DOHH2 (cell line): ENCODE results near the gene SLC6A17.

Source experiments
- H3F3A ChIP-seq: fragments of 200-600 bp; sonication (generic), shearing (Covaris generic); 2 replicates; pipeline ENCODE4 v1.6.0; 2016; ENCODE audit warnings: antibody characterized with exemption, mild to moderate bottlenecking; ENCODE audit not compliant: control insufficient read depth, insufficient read depth
- H3K27ac ChIP-seq: fragments of 200-600 bp; sonication (generic); 2 replicates; pipeline ENCODE4 v1.5.1; 2014; ENCODE audit warnings: low read depth, mild to moderate bottlenecking, low read length, moderate library complexity
- H3K27me3 ChIP-seq: fragments of 200-600 bp; sonication (generic); 2 replicates; pipeline ENCODE4 v1.6.1; 2014; ENCODE audit warnings: mild to moderate bottlenecking, low read length, mixed read lengths; ENCODE audit not compliant: control insufficient read depth
- H3K36me3 ChIP-seq: fragments of 200-600 bp; sonication (generic); 2 replicates; pipeline ENCODE4 v1.6.1; 2014; ENCODE audit warnings: mild to moderate bottlenecking, low read length, moderate library complexity, mixed read lengths; ENCODE audit not compliant: control insufficient read depth
- H3K4me1 ChIP-seq: fragments of 200-600 bp; sonication (generic); 2 replicates; pipeline ENCODE4 v1.6.1; 2014; ENCODE audit warnings: mild to moderate bottlenecking, low read length, mixed read lengths; ENCODE audit not compliant: control insufficient read depth
- H3K4me2 ChIP-seq: fragments of 200-600 bp; sonication (generic); 2 replicates; pipeline ENCODE4 v1.6.0; 2014; ENCODE audit warnings: mild to moderate bottlenecking, low read length, moderate library complexity
- H3K4me3 ChIP-seq: fragments of 200-600 bp; sonication (generic); 2 replicates; pipeline ENCODE4 v1.5.1; 2014; ENCODE audit warnings: mild to moderate bottlenecking, low read length, mixed read lengths
- H3K79me2 ChIP-seq: fragments of 200-600 bp; sonication (generic); 2 replicates; pipeline ENCODE4 v1.6.1; 2014; ENCODE audit warnings: mild to moderate bottlenecking, low read length, mixed read lengths; ENCODE audit not compliant: control insufficient read depth
- H3K9me2 ChIP-seq: fragments of 200-600 bp; sonication (generic); replicated peaks from 2 replicates; pipeline ENCODE4 v1.6.1; 2014; ENCODE audit warnings: mild to moderate bottlenecking, low read length, mixed read lengths; ENCODE audit not compliant: control insufficient read depth
- H3K9me3 ChIP-seq: fragments of 200-600 bp; sonication (generic); 2 replicates; pipeline ENCODE4 v1.6.1; 2014; ENCODE audit warnings: antibody characterized with exemption, low read length, mixed read lengths; ENCODE audit not compliant: control insufficient read depth, insufficient read depth
- H4K20me1 ChIP-seq: fragments of 200-600 bp; sonication (generic); 2 replicates; pipeline ENCODE4 v1.6.0; 2014; ENCODE audit warnings: low read depth, mild to moderate bottlenecking, antibody characterized with exemption, low read length, moderate library complexity; ENCODE audit not compliant: control insufficient read depth, insufficient read depth
- CTCF ChIP-seq: fragments of 200-600 bp; sonication (generic); IDR thresholded peaks from one replicate; pipeline ENCODE4 v1.5.1; 2014; ENCODE audit warnings: antibody characterized with exemption, mild to moderate bottlenecking, low read depth, low read length; ENCODE audit not compliant: poor library complexity, severe bottlenecking
- EZH2phosphoT487 ChIP-seq: fragments of 200-600 bp; sonication (generic); IDR thresholded peaks from 2 replicates; pipeline ENCODE4 v1.6.1; 2017; ENCODE audit warnings: borderline replicate concordance, mild to moderate bottlenecking, antibody characterized with exemption, low read length, moderate library complexity, mixed read lengths

SLC6A17 gene

GRCh38 chr1:110152133-110152785, 2.0 kb downstream of the SLC6A17 start:
- Histone ChIP-seq H3K9me2 (no peaks in the 10 kb centered on the region), H3K4me1 (no peaks in the 10 kb centered on the region), H3K27me3 (peaks cover 29% of the 10 kb centered on the region), H3K79me2 (no peaks in the 10 kb centered on the region), H3K9me3 (no peaks in the 10 kb centered on the region), H3K4me2 (no peak overlapping the region), H4K20me1 (no peaks in the 10 kb centered on the region), H3F3A (no peaks in the 10 kb centered on the region), H3K4me3 (no peak overlapping the region), H3K27ac (no peak overlapping the region), H3K36me3 (no peaks in the 10 kb centered on the region)
- TF ChIP-seq EZH2phosphoT487, result no peak
- no peak for TF ChIP-seq CTCF

GRCh38 chr1:110153407-110153950, 3.2 kb downstream of the SLC6A17 start:
- H4K20me1 ChIP-seq, result no peaks in the 10 kb centered on the region
- H3K36me3 ChIP-seq, result no peaks in the 10 kb centered on the region
- no peak overlapping the region for H3K4me2 ChIP-seq
- no peaks in the 10 kb centered on the region for H3K9me3 ChIP-seq
- TF ChIP-seq CTCF, result no peak
- TF ChIP-seq EZH2phosphoT487, result no peak
- H3K79me2 ChIP-seq, result no peaks in the 10 kb centered on the region
- H3K4me1 ChIP-seq, result no peaks in the 10 kb centered on the region
- no peak overlapping the region for H3K4me3 ChIP-seq
- no peaks in the 10 kb centered on the region for H3K9me2 ChIP-seq
- H3K27ac ChIP-seq, result no peak overlapping the region
- H3K27me3 ChIP-seq, result peaks cover 20% of the 10 kb centered on the region
- no peaks in the 10 kb centered on the region for H3F3A ChIP-seq

GRCh38 chr1:110155878-110156522, 5.7 kb downstream of the SLC6A17 start:
- Histone ChIP-seq H3F3A (no peaks in the 10 kb centered on the region), H4K20me1 (no peaks in the 10 kb centered on the region), H3K27ac (no peak overlapping the region), H3K4me1 (no peaks in the 10 kb centered on the region), H3K9me2 (no peaks in the 10 kb centered on the region), H3K79me2 (no peaks in the 10 kb centered on the region), H3K4me3 (no peak overlapping the region), H3K36me3 (no peaks in the 10 kb centered on the region), H3K9me3 (no peaks in the 10 kb centered on the region), H3K4me2 (no peak overlapping the region), H3K27me3 (peaks cover 6% of the 10 kb centered on the region; the same call in 1 of the 2 replicates)
- no peak for TF ChIP-seq CTCF
- no peak for TF ChIP-seq EZH2phosphoT487
